Activated CD8-positive, alpha-beta memory T cell treated with anti-CD3 and anti-CD28 coated beads, Interleukin-2, amount 50 U/mL, for 48 hours (primary cell): Measurements from ENCODE around the gene CLIC4.
A peak's percentile ranks its signal among the peaks of the same experiment; 100 is the strongest.
"Not testable (repeated sequence)": the region's sequence is repeated elsewhere in the genome, so short reads cannot be mapped to it uniquely, and the experiment has no call there.

Experiments
- DNase-seq: peaks from one replicate; pipeline ENCODE4 v3.0.0-alpha.2; 2020

Gene CLIC4

DNA sequence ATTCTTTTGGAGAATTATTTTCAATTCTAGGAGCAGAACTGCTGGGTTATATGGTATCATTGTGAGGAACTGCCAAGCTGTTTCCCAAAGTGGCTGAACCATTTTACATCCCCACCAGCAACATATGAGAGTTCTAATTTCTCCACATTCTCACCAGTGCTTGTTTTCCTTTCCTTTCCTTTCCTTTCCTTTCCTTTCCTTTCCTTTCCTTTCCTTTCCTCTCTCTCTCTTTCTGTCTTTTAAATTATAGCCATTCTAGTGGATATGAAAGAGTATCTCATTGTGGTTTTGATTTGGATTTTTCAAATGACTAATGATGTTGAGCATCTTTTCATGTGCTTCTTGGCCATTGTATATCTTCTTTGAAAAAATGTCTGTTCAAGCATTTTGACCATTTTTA lies 139.5 kb downstream of the CLIC4 start:
- no peak for DNase-seq

DNA sequence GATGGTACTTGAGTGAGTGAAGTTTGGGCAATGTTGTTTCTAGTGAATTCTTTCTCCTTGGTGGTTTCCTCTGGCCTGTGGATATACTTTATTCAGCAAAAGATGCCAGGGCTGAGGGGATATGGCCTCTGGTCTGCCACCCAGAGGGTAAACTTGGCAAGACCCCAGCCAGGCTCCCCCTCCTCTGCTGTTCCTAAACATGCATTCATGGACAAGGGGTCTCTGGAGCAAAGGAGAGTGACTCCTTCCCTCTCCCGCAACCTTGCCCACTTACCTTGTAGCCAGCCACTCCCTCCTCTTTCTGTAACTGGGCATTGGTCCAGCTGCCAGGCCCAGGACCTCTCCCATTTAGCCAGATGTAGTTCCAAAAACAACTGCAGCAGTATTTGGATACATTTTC lies 141.0 kb downstream of the CLIC4 start:
- no peak for DNase-seq

DNA sequence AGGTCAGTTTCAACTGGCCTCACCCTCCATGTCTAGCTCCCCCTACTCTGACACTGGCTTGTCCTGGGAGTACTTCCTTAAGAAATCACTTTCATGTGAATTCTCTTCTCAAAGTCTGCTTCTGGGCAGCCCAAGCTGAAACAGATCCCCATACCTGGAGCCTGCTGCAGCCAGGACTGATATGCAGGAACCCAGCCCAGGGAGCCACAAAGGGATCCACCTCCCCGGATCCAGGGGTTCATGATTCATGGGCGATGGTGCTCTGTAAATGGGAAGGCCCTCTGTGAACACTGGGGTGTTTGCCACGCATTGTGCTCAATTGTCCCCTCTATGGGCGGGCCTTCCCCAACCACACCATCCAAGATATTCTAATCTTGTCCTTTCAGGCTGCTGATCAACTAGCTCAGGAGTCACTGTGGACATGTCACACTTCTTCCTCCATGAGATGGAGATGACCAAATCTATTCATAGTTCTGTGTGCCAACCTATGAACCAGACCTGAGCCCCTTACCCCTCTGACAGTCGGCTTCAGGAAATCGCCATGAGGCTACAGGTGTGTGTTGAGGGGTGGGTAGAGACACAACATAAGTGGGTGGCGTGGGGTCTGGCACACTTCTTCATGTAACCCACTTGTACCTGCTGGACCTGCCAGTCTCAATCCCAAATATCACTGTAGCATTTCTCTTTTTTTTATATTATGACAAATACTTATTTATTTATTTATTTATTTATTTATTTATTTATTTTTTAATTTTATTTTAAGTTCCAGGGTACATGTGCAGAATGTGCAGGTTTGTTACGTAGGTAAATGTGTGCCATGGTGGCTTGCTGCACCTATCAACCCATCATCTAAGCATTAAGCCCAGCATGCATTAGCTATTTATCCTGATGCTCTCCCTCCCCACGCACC lies 143.1 kb downstream of the CLIC4 start:
- peak; percentile 50 for DNase-seq

DNA sequence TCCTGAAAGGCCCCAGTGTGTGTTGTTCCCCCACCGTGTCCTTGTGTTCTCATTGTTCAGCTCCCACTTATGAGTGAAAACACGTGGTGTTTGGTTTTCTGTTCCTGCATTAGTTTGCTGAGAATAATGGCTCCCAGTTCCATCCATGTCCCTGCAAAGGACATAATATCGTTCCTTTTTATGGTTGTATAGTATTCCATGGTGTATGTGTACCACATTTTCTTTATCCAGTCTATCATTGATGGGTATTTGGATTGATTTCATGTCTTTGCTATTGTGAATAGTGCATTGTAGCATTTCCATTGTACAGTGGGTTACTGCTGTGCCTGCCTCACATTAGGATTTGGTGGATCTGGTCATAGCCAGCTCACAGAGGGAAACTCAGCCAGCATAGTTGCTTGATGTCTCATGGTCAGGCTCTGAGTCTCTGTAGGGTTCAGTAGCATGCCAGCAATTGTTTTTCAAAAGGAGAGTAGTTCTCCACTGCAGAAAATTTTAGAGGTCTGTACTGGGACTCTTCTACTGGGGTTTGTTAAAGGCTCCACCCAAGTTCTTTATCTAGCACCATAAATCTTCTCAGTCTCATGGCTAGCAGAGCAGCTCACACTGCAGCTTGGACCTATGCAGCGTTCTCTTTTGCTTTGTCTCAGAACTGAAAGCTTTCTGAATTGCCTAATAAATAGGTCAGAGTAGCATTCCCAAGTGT lies 143.9 kb downstream of the CLIC4 start:
- no peak for DNase-seq

DNA sequence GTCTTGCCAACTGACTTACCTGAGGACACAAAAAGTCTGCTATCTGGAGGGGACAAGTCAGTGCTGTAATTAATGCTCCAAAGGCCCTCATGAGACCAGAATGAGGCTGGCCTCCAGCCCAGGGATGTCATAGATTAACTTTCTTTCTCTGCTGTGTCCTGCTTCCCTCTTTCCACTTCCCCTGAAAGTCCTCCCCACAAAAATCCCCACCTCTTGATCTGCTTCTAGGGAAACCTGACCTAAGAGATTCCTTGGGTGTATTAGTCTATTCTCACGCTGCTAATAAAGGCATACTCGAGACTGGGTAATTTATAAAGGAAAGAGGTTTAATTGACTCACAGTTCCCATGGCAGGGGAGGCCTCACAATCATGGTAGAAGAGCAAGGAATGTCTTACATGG lies 145.6 kb downstream of the CLIC4 start:
- peak; percentile 38 for DNase-seq

DNA sequence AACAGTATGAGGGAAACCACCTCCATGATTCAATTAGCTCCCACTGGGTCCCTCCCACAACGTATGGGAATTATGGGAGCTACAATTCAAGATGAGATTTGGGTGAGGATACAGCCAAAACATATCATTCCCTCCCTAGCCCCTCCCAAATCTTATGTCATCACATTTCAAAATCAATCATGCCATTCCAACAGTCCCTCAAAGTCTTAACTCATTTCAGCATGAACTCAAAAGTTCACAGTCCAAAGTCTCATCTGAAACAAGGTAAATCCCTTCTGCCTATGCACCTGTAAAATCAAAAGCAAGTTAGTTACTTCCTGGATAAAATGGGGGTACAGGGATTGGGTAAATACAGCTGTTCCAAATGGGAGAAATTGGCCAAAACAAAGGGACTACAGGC lies 146.1 kb downstream of the CLIC4 start:
- not testable (repeated sequence) for DNase-seq

DNA sequence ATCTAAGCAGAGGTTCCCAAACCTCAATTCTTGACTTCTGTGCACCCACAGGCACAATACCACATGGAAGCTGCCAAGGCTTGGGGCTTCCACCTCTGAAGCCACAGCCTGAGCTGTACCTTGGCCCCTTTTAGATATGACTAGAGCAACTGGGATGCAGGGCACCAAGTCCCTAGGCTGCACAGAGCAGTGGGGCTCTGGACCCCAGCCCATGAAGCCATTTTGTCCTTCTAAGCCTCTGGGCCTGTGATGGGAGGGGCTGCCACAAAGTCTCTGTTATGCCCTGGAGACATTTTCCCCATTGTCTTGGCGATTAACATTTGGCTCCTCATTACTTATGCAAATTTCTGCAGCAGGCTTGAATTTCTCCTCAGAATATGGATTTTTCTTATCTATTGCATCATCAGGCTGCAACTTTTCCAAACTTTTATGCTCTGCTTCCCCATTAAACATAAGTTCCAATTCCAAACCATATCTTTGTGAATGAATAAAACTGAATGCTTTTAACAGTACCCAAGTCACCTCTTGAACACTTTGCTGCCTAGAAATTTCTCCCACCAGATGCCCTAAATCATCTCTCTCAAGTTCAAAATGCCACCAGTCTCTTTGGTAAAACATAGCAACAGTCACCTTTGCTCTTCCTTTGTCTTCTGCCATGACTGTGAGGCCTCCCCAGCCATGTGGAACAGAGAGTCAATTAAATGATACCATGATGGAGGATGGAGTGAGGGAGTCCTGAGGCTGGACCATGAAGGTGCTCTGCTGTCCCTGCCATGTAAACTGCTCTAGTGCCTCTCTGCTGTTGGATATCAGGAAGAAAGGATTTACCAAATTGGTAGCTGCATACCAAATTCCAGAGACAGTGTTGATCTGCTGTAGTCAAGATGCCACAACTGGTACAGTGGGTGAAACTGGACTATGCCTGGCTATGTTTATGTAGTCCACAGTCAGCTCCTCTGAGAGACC lies 147.2 kb downstream of the CLIC4 start:
- DNase-seq = peak; percentile 42

DNA sequence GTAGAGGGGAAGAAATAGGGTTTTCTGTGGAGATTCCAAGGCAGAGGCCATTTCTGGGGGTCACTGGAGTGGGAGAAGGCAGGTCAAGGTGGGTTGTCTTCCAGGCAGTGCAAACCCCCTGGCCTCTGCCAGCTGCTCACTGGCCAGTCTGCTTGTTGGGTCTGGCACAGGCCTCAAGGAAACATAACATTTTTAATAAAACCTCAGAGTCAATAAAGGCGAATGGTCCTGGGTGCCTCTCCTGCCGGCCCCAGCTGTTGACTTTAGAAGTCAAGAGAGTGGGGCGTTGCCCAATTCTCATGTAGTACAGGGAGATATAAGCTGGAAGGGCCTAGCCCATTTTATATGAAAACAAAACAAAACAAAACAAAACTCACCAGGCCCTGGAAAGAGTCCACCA lies 148.2 kb downstream of the CLIC4 start:
- DNase-seq = no peak
